CD4-positive, alpha-beta T cell treated with Interleukin-17A for 4 hours (primary cell): ENCODE results near the gene PDX1.

Experiments used
- DNase-seq: peaks from one replicate; pipeline ENCODE4 v3.0.0-alpha.2; 2020; ENCODE audit warnings: mixed read lengths

PDX1 gene

GRCh38 chr13:27919934-27920676 is at the start of gene PDX1:
TSS of gene PDX1 (plus strand) at chr13:27920000. CDS start at chr13:27920139, 139 bp downstream.
- no peak for DNase-seq

- no peak for DNase-seq
Observed at GRCh38 chr13:27878274-27878673, 41.5 kb upstream of the PDX1 start.

- no peak for DNase-seq
Observed at GRCh38 chr13:27889471-27889870, 30.3 kb upstream of the PDX1 start.

- no peak for DNase-seq
Observed at GRCh38 chr13:27896726-27897125, 23.1 kb upstream of the PDX1 start.

GRCh38 chr13:27904719-27905118 is 15.1 kb upstream of the PDX1 start:
- no peak for DNase-seq

GRCh38 chr13:27905650-27906049 is 14.2 kb upstream of the PDX1 start:
- no peak for DNase-seq

GRCh38 chr13:27907121-27907787 is 12.5 kb upstream of the PDX1 start:
- no peak for DNase-seq

- DNase-seq = no peak
Observed at GRCh38 chr13:27909378-27909777, 10.4 kb upstream of the PDX1 start.

GRCh38 chr13:27911521-27911920 is 8.3 kb upstream of the PDX1 start:
- DNase-seq = no peak

GRCh38 chr13:27913160-27913559 is 6.6 kb upstream of the PDX1 start:
- DNase-seq = no peak

GRCh38 chr13:27915301-27916207 is 4.2 kb upstream of the PDX1 start:
- no peak for DNase-seq

GRCh38 chr13:27917121-27917947 is 2.5 kb upstream of the PDX1 start:
- no peak for DNase-seq

- DNase-seq = no peak
Observed at GRCh38 chr13:27918041-27918917, 1.5 kb upstream of the PDX1 start.

- DNase-seq = no peak
Observed at GRCh38 chr13:27918918-27919658, 712 bp upstream of the PDX1 start.

- no peak for DNase-seq
Observed at GRCh38 chr13:27919659-27919933, 204 bp upstream of the PDX1 start.

GRCh38 chr13:27920677-27921420 is 1.0 kb downstream of the PDX1 start:
- DNase-seq = no peak

- no peak for DNase-seq
Observed at GRCh38 chr13:27921421-27921960, 1.7 kb downstream of the PDX1 start.

- DNase-seq = no peak
Observed at GRCh38 chr13:27921961-27922882, 2.4 kb downstream of the PDX1 start.
